Measurements from ENCODE around the gene ALOXE3.
"Not testable (repeated sequence)": the region's sequence is repeated elsewhere in the genome, so short reads cannot be mapped to it uniquely, and the experiment has no call there.

ALOXE3 gene

GRCh38 chr17:8068736-8069586, 49.4 kb downstream of the ALOXE3 start:
- no peak for DNase-seq

- DNase-seq, result no peak
These were observed 50.5 kb downstream of the ALOXE3 start for GRCh38 chr17:8067806-8068205.

DNA sequence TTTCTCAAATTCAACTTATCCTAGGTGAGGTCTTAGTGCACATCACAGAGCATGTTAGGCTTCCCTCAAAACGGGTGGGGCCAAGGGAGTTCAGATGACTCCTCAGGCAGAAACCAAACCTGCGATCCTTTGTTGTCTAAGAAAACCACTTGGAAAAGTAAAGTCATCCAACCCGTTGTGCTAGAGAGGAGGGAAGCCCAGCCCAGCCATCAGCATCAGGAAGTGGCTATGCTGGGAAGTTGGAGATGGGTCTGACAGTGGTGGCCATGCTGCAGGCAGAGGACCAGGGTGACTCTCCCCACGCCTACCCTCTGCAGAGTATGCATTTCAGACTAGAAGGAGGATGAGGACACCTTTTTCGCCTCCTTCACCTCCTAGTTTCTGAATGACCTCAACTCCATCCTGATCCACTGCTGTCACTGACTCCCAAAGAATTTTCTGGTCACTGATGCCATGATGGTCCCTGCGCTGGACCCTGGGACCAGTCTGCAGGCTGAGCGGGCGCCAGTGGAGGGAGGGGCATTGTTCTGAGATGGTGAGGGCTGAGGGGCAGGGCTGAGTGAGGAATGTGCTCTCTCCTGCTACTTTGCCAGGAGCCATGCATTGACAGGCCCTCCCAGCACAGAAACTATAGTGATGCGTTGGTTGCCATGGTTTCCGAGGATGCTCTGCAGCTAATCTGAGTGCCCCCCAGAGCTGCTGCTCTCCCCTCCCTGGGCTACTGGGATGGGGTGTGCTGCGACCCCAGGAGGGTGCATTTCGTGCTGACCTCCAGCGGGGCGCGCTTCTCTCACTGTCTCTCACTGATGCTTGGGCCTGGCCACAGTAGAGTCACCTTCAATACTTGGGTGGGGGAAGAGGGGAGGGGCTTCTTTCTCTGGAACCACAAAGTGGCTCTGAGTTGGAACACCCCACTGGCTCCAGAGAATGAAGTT, 51.2 kb downstream of the ALOXE3 start:
- DNase-seq, result no peak

- DNase-seq, result no peak
These were observed 53.7 kb downstream of the ALOXE3 start for GRCh38 chr17:8064561-8065019.

GRCh38 chr17:8063761-8064534, 54.4 kb downstream of the ALOXE3 start:
- DNase-seq, result no peak

DNA sequence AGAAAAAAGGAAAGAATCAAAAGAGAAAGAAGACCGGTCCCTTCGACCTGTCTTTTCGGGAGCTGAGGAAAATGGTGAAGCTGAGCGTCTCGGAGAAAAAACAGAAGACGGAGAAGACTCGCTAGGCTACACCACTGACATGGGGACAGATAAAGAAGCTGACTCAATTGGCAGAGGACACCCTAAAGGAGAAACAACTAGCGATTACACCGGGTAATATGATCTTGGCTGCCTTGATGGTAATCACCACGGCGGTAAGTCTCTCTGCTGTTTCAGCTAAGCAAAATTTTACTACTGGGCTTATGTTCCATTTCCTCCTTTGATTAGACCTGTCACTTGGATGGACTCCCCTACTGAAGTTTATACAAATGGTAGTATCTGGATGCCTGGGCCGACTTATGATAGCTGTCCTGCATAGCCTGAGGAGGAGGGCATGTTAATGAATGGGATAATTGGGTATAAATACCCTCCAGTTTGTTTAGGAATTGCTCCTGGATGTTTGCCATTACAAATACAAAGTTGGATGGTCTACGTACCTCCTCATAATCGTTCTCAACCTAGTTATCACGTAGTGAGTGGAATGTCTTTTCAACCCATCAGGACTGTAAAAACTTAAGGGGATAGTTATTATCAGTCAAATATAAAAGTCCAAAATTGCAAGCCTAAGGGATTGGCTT, 55.4 kb downstream of the ALOXE3 start:
- no peak for DNase-seq

DNA sequence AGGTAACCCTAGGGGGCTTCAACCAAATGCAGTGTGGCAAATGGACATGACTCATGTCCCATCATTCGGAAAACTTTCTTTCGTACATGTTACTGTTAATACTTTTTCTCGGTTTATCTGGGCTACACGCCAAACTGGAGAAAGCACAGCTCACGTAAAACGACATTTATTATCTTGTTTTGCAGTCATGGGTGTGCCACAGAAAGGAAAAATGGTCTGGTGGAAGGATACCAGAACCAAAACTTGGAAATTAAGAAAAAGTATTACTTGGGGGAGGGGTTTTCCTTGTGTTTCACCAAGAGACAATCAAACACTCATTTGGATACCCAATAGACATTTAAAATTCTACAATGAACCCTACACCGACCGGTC, 55.9 kb downstream of the ALOXE3 start:
- DNase-seq, result no peak

DNA sequence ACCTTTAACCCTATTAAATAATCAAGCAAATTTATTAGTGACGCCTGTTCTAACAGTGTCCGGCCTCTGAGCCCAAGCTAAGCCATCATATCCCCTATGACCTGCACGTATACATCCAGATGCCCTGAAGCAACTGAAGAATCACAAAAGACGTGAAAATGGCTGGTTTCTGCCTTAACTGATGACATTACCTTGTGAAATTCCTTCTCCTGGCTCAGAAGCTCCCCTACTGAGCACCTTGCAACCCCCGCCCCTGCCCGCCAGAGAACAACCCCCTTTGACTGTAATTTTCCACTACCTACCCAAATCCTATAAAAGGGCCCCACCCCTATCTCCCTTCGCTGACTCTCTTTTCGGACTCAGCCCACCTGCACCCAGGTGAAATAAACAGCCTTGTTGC, 56.5 kb downstream of the ALOXE3 start:
- DNase-seq, result not testable (repeated sequence)

GRCh38 chr17:8060274-8060673, 58.0 kb downstream of the ALOXE3 start:
- peak; percentile 12 to 81 (median 42) for DNase-seq

DNA sequence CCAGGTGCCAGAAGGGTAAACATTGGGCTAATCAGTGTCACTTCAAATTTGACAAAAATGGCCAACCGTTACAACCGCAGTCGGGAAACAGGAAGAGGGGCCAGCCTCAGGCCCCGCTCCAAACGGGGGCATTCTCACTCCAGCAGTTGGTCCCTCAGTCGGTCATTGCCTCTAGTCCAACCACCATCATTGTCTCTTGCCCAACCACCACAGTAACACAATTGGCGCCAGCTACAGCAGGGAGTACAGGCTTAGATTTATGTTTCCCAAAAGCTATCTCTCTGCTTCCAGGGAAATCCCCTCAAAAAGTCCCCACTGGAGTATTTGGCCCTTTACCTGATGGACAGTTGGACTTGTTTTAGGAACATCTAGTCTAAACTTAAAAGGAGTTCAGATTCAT, 59.2 kb downstream of the ALOXE3 start:
- no peak for DNase-seq

GRCh38 chr17:8057691-8058114, 60.6 kb downstream of the ALOXE3 start:
- DNase-seq, result peak; percentile 12 to 73 (median 32)

GRCh38 chr17:8056976-8057625, 61.2 kb downstream of the ALOXE3 start:
- no peak for DNase-seq

GRCh38 chr17:8056232-8056975, 61.9 kb downstream of the ALOXE3 start:
- DNase-seq, result no peak

DNA sequence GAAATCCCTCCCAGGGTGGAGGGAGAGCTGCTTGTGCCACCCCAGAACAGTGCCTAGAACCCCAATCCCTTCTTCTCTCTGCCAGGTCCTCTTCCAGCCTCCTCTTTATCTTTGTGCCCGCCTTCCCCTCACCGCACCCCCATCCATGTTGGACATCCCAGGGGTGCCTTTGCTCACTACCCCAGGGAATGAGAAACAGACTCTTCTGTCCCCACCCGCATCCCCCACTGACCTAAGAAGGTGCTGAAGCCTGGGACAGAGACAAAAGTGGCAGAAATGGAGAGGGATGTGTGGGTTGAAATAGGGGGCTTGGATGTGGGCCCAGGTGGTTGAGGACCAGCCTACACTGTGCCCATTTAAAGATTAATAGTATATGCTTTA, 62.5 kb downstream of the ALOXE3 start:
- no peak for DNase-seq

DNA sequence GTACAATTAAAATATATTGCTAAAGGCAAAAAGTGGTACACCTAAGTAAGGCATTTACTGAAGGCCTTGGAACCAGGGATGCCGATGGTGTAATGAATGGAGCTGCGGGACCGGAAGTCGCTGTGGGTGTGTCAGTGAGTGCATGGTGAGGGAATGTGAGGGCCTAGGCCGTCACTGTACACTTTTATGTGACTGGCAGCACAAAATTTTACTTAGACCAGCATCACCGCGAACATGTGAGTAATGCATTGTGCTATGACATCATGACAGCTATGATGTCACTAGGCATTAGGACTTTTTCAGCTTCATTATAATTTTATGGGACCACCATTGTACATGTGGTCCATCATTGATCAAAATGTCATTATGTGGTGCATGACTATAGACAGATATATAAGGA, 64.7 kb downstream of the ALOXE3 start:
- no peak for DNase-seq

GRCh38 chr17:8052256-8053252, 65.8 kb downstream of the ALOXE3 start:
- DNase-seq, result no peak

GRCh38 chr17:8051831-8052230, 66.5 kb downstream of the ALOXE3 start:
- no peak for DNase-seq

- no peak for DNase-seq
These were observed 69.6 kb downstream of the ALOXE3 start for GRCh38 chr17:8048736-8049135.

GRCh38 chr17:8048236-8048635, 70.1 kb downstream of the ALOXE3 start:
- no peak for DNase-seq

- no peak for DNase-seq
These were observed 70.6 kb downstream of the ALOXE3 start for GRCh38 chr17:8047769-8048110.
